VCaP (cell line): ENCODE results near the gene FKBP6.

Source experiments
- H3K27ac ChIP-seq: fragments of 450-650 bp; 2 replicates; pipeline ENCODE4 v1.5.1; 2017
- CTCF ChIP-seq: fragments of 450-650 bp; conservative IDR thresholded peaks from 2 replicates; pipeline ENCODE4 v1.5.1; 2017; ENCODE audit warnings: mild to moderate bottlenecking, moderate library complexity

Gene FKBP6

GRCh38 chr7:73340514-73340913, 12.6 kb downstream of the FKBP6 start:
- TF ChIP-seq CTCF = no peak
- H3K27ac ChIP-seq = no peak overlapping the region

GRCh38 chr7:73341877-73342276, 13.9 kb downstream of the FKBP6 start:
- H3K27ac ChIP-seq = no peak overlapping the region
- no peak for TF ChIP-seq CTCF

- no peak overlapping the region for H3K27ac ChIP-seq
- TF ChIP-seq CTCF = peak; percentile 70
Measured at GRCh38 chr7:73342645-73343044, 14.7 kb downstream of the FKBP6 start.

- no peak for TF ChIP-seq CTCF
- no peak overlapping the region for H3K27ac ChIP-seq
Measured at GRCh38 chr7:73343671-73344380, 15.9 kb downstream of the FKBP6 start.

- TF ChIP-seq CTCF = no peak
- H3K27ac ChIP-seq = no peak overlapping the region
Measured at GRCh38 chr7:73345538-73345937, 17.6 kb downstream of the FKBP6 start.

- TF ChIP-seq CTCF = no peak
- no peak overlapping the region for H3K27ac ChIP-seq
Measured at GRCh38 chr7:73345951-73346350, 18.0 kb downstream of the FKBP6 start.

- no peak for TF ChIP-seq CTCF
- H3K27ac ChIP-seq = no peak overlapping the region
Measured at GRCh38 chr7:73349763-73350162, 21.8 kb downstream of the FKBP6 start.
